Upper lobe of left lung (tissue), 6 donors: ENCODE measurements around the gene FCSK. TPM values are rescaled to one million over a fixed set of nuclear protein-coding genes. Genes with fewer than 3 reads are reported as not detected.
A peak's percentile ranks its signal among the peaks of the same experiment; 100 is the strongest.

Experiments used
- ATAC-seq, 2 donors: fragments of 200-7000 bp; cut with Tn5 transposase; one replicate each; pipeline ENCODE4 v1.9.1; 2022; ENCODE audit warnings: mild to moderate bottlenecking in 2 of 2, moderate library complexity in 2 of 2; ENCODE audit not compliant: low FRiP score in 2 of 2
- DNase-seq, 2 donors: peaks; one replicate each; pipeline ENCODE4 v3.0.0-alpha.2; 2019 to 2020
- H3K27ac ChIP-seq, 4 donors: fragments of 200-600 bp; sonication (generic); one replicate each; pipeline ENCODE4 v1.5.1; 2016 to 2019
- H3K27me3 ChIP-seq, 4 donors: fragments of 200-600 bp; sonication (generic); one replicate each; pipeline ENCODE4 v1.5.1; 2017 to 2019
- H3K36me3 ChIP-seq, 4 donors: fragments of 200-600 bp; sonication (generic); one replicate each; pipeline ENCODE4 v1.5.1; 2016 to 2019
- H3K4me1 ChIP-seq, 4 donors: fragments of 200-600 bp; sonication (generic); one replicate each; pipeline ENCODE4 v1.5.1; 2018 to 2019
- H3K4me3 ChIP-seq, 4 donors: fragments of 200-600 bp; sonication (generic); one replicate each; pipeline ENCODE4 v1.5.1; 2017 to 2019; ENCODE audit warnings: mild to moderate bottlenecking in 2 of 4, moderate library complexity in 1 of 4
- H3K9me3 ChIP-seq, 4 donors: fragments of 200-600 bp; sonication (generic); one replicate each; pipeline ENCODE4 v1.5.1; 2018 to 2019
- CTCF ChIP-seq, 6 experiments: fragments of 450-650 bp in 4 of 6; fragments of 200-600 bp in 2 of 6; sonication (generic) in 2 of 6; IDR thresholded peaks; one replicate each; pipeline ENCODE4 v1.5.1; 2016 to 2019; ENCODE audit warnings: antibody characterized with exemption in 6 of 6
- EP300 ChIP-seq, 4 donors: sonication (generic); formaldehyde crosslinking; IDR thresholded peaks; one replicate each; pipeline ENCODE4 v1.5.1; 2017; ENCODE audit warnings: antibody characterized with exemption in 4 of 4, control low read depth in 2 of 4
- POLR2A ChIP-seq, 4 donors: fragments of 450-650 bp; IDR thresholded peaks; one replicate each; pipeline ENCODE4 v1.5.1; 2016 to 2017; ENCODE audit warnings: antibody characterized with exemption in 4 of 4, mild to moderate bottlenecking in 2 of 4
- POLR2AphosphoS5 ChIP-seq, 2 donors: sonication (generic); formaldehyde crosslinking; IDR thresholded peaks; one replicate each; pipeline ENCODE4 v1.5.1; 2017; ENCODE audit warnings: antibody characterized with exemption in 2 of 2
- WGBS, 2 donors: methylation state at CpG; one replicate each; pipeline ENCODE4 v1.1.5; 2017 to 2018; 5-methylcytosine and 5-hydroxymethylcytosine counted together
- total RNA-seq, 6 donors: library from RNA; depleted of rRNA in 4 of 6; stranded (reverse); fragments of >200 nt in 4 of 6; gene quantifications; one replicate each; pipeline versions ENCODE4 v1.1.0 to v1.2.1, GENCODE V29; 2016 to 2021
- donor health status: DM: no; HTN: no; CAD: no; lungs with moderate emphysema.
- donor health status: DM: no; HTN: yes; CAD: no; lungs with severe emphysema.

The FCSK gene
- total RNA-seq, 6 donors from 2014 or later = 16.0 to 51.3 (median 24.5) TPM

- DNase-seq (no peak), ATAC-seq (no peak)
- Histone ChIP-seq H3K4me1 (peaks cover 30 to 50% (median 41%) of the 10 kb centered on the region in 4 donors), H3K36me3 (no peaks in the 10 kb centered on the region), H3K27ac (no peak overlapping the region), H3K27me3 (no peaks in the 10 kb centered on the region), H3K4me3 (no peak overlapping the region), H3K9me3 (no peaks in the 10 kb centered on the region)
- 77 to 79% methylated on average over 6 to 14 of the region's 14 CpGs for WGBS, 2 donors
- TF ChIP-seq POLR2A (IDR thresholded peaks at IDR 0.05) = no peak
- TF ChIP-seq CTCF (IDR thresholded peaks at IDR 0.05) = no peak
These were observed 34.7 kb upstream of the FCSK start for GRCh38 chr16:70419384-70420327.

- H3K4me1 ChIP-seq = peaks cover 30 to 50% (median 41%) of the 10 kb centered on the region in 4 donors
- H3K9me3 ChIP-seq = no peaks in the 10 kb centered on the region
- ATAC-seq = no peak
- no peaks in the 10 kb centered on the region for H3K36me3 ChIP-seq
- H3K27me3 ChIP-seq = no peaks in the 10 kb centered on the region
- TF ChIP-seq EP300 (IDR thresholded peaks at IDR 0.05) = no peak
- TF ChIP-seq POLR2A (IDR thresholded peaks at IDR 0.05) = no peak
- no peak for TF ChIP-seq CTCF (IDR thresholded peaks at IDR 0.05)
- TF ChIP-seq POLR2AphosphoS5 (IDR thresholded peaks at IDR 0.05) = no peak
- H3K4me3 ChIP-seq = no peak overlapping the region
- DNase-seq = no peak
- WGBS, 2 donors = 67 to 84% methylated on average over 4 to 9 of the region's 9 CpGs
- peak overlapping the region in 1 of 4 donors; percentile 9 for H3K27ac ChIP-seq
These were observed 33.4 kb upstream of the FCSK start for GRCh38 chr16:70421014-70421413.

GRCh38 chr16:70421473-70422311, 32.7 kb upstream of the FCSK start:
- no peaks in the 10 kb centered on the region for H3K36me3 ChIP-seq
- 96% methylated on average over 10 to 11 of the region's 11 CpGs for WGBS, 2 donors
- peaks cover 33 to 50% (median 41%) of the 10 kb centered on the region in 4 donors for H3K4me1 ChIP-seq
- H3K4me3 ChIP-seq = no peak overlapping the region
- H3K27ac ChIP-seq = no peak overlapping the region
- H3K9me3 ChIP-seq = no peaks in the 10 kb centered on the region
- H3K27me3 ChIP-seq = no peaks in the 10 kb centered on the region
- no peak for DNase-seq
- ATAC-seq = no peak
- TF ChIP-seq POLR2AphosphoS5 (IDR thresholded peaks at IDR 0.05) = no peak

- no peak for DNase-seq
- H3K4me1 ChIP-seq = peaks cover 37 to 50% (median 44%) of the 10 kb centered on the region in 4 donors
- H3K4me3 ChIP-seq = no peak overlapping the region
- no peaks in the 10 kb centered on the region for H3K36me3 ChIP-seq
- no peaks in the 10 kb centered on the region for H3K27me3 ChIP-seq
- TF ChIP-seq CTCF (IDR thresholded peaks at IDR 0.05) = no peak
- TF ChIP-seq POLR2A (IDR thresholded peaks at IDR 0.05) = no peak
- no peak for TF ChIP-seq POLR2AphosphoS5 (IDR thresholded peaks at IDR 0.05)
- TF ChIP-seq EP300 (IDR thresholded peaks at IDR 0.05) = no peak
- peak overlapping the region in 3 of 4 donors; percentile 67 to 85 (median 79) for H3K27ac ChIP-seq
- WGBS, 2 donors = 89 to 100% methylated on average over 3 to 4 of the region's 4 CpGs
- H3K9me3 ChIP-seq = no peaks in the 10 kb centered on the region
- no peak for ATAC-seq
These were observed 31.9 kb upstream of the FCSK start for GRCh38 chr16:70422543-70422942.

- ATAC-seq (no peak), DNase-seq (no peak)
- no peaks in the 10 kb centered on the region for H3K36me3 ChIP-seq
- H3K9me3 ChIP-seq = no peaks in the 10 kb centered on the region
- TF ChIP-seq POLR2A (IDR thresholded peaks at IDR 0.05) = no peak
- no peak for TF ChIP-seq POLR2AphosphoS5 (IDR thresholded peaks at IDR 0.05)
- TF ChIP-seq EP300 (IDR thresholded peaks at IDR 0.05) = no peak
- TF ChIP-seq CTCF (IDR thresholded peaks at IDR 0.05) = no peak
- H3K4me3 ChIP-seq = no peak overlapping the region
- H3K27me3 ChIP-seq = no peaks in the 10 kb centered on the region
- peaks cover 67 to 73% (median 71%) of the 10 kb centered on the region in 4 donors for H3K4me1 ChIP-seq
- 26 to 33% methylated on average over 4 of the region's 4 CpGs for WGBS, 2 donors
- H3K27ac ChIP-seq = peak overlapping the region; percentile 80 to 94 (median 88)
These were observed 26.6 kb upstream of the FCSK start for GRCh38 chr16:70427786-70428177.
